ENCODE data around the gene PTGES2. TPM values are rescaled to one million over a fixed set of nuclear protein-coding genes. Genes with fewer than 3 reads are reported as not detected.

Gene PTGES2
- total RNA-seq, 1 donor from 2014 or later: 74.8 TPM

- H3K27me3 Mint-ChIP-seq (ENCODE audit: low read depth): no peaks in the 10 kb centered on the region
- H3K4me3 Mint-ChIP-seq: no peak overlapping the region
- no peak overlapping the region for H3K27ac Mint-ChIP-seq
- H3K36me3 Mint-ChIP-seq: peaks cover 29% of the 10 kb centered on the region
- no peak for DNase-seq (ENCODE audit: low spot score in 2 of 2, unreplicated experiment in 2 of 2)
- TF ChIP-seq CTCF (IDR thresholded peaks at IDR 0.05; ENCODE audit: unreplicated experiment): no peak
- H3K4me1 Mint-ChIP-seq: peaks cover 5% of the 10 kb centered on the region
- no peaks in the 10 kb centered on the region for H3K9me3 Mint-ChIP-seq
These were observed 21.9 kb downstream of the PTGES2 start for GRCh38 chr9:128105538-128106175.

- no peak for DNase-seq (ENCODE audit: low spot score in 2 of 2, unreplicated experiment in 2 of 2)
- Mint-ChIP-seq H3K27me3 (ENCODE audit: low read depth) (no peaks in the 10 kb centered on the region), H3K27ac (no peak overlapping the region), H3K9me3 (no peaks in the 10 kb centered on the region), H3K4me1 (peaks cover 19% of the 10 kb centered on the region), H3K36me3 (peaks cover 29% of the 10 kb centered on the region), H3K4me3 (no peak overlapping the region)
- no peak for TF ChIP-seq CTCF (IDR thresholded peaks at IDR 0.05; ENCODE audit: unreplicated experiment)
These were observed 23.3 kb downstream of the PTGES2 start for GRCh38 chr9:128104171-128104618.

- no peak for DNase-seq (ENCODE audit: low spot score in 2 of 2, unreplicated experiment in 2 of 2)
- H3K36me3 Mint-ChIP-seq: peaks cover 29% of the 10 kb centered on the region
- no peaks in the 10 kb centered on the region for H3K27me3 Mint-ChIP-seq (ENCODE audit: low read depth)
- no peak overlapping the region for H3K27ac Mint-ChIP-seq
- no peak overlapping the region for H3K4me3 Mint-ChIP-seq
- no peak for TF ChIP-seq CTCF (IDR thresholded peaks at IDR 0.05; ENCODE audit: unreplicated experiment)
- H3K9me3 Mint-ChIP-seq: no peaks in the 10 kb centered on the region
- peaks cover 25% of the 10 kb centered on the region for H3K4me1 Mint-ChIP-seq
These were observed 24.0 kb downstream of the PTGES2 start for GRCh38 chr9:128103589-128103962.

- no peak for TF ChIP-seq CTCF (IDR thresholded peaks at IDR 0.05; ENCODE audit: unreplicated experiment)
- H3K27ac Mint-ChIP-seq: no peak overlapping the region
- DNase-seq (ENCODE audit: low spot score in 2 of 2, unreplicated experiment in 2 of 2): no peak
These were observed 24.5 kb downstream of the PTGES2 start for GRCh38 chr9:128102861-128103588.

GRCh38 chr9:128102196-128102595 lies 25.3 kb downstream of the PTGES2 start:
- Mint-ChIP-seq H3K36me3 (peaks cover 28% of the 10 kb centered on the region), H3K4me1 (peaks cover 34% of the 10 kb centered on the region), H3K27ac (no peak overlapping the region), H3K9me3 (no peaks in the 10 kb centered on the region), H3K27me3 (ENCODE audit: low read depth) (no peaks in the 10 kb centered on the region), H3K4me3 (no peak overlapping the region)
- DNase-seq (ENCODE audit: low spot score in 2 of 2, unreplicated experiment in 2 of 2): no peak
- no peak for TF ChIP-seq CTCF (IDR thresholded peaks at IDR 0.05; ENCODE audit: unreplicated experiment)

More at GRCh38 chr9:128102861-128103588, 24.5 kb downstream of the PTGES2 start:
- Mint-ChIP-seq H3K4me1 (peaks cover 31% of the 10 kb centered on the region), H3K27me3 (ENCODE audit: low read depth) (no peaks in the 10 kb centered on the region), H3K4me3 (no peak overlapping the region), H3K9me3 (no peaks in the 10 kb centered on the region), H3K36me3 (peaks cover 29% of the 10 kb centered on the region)
